ENCODE results near the gene HEMK1. TPM values are rescaled to one million over a fixed set of nuclear protein-coding genes. Genes with fewer than 3 reads are reported as not detected.

Gene HEMK1
- total RNA-seq, 1 donor = 8.7 TPM

DNA sequence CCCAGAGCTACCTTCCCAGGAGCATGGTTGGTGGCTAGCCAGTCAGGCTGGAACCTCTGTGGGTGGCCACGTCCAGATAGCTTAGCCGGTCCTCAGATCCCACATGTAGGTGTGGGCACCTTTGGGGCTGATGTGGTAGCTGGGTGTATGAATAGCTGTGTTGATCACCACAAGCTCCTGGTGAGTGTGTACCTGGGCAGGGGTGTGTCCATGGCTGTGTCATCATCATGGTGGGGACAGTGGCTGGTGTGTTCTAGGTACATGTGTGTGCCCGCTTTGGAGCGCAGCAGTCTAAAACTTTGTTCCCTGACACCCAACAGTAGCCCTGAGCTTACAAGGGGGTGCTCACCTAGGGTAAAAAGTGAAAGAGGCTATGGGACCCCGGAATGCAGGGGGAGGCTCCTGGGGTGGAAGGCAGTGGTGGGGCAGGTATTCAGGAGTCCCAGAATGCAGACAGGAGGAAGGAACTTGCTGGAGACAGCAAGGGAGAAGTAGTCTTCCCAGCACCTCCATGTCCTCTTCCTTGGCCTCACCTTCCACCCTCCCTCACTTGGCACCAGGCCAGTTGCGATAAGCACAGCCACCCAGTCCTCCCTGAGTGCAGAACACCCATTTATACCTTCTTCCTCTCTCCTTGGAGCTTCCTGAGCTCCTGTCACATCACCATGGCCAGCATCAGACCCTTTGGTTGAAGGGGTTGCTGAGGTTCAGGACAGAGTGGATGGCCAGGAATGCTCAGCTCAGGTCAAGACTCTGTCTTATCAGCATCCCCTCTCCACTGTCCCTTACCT, 41.1 kb downstream of the HEMK1 start:
- peak overlapping the region; percentile 86 for H3K4me2 ChIP-seq (ENCODE audit: insufficient read depth, low read length)
- no peak overlapping the region for H2AFZ ChIP-seq (ENCODE audit: low read length)
- TF ChIP-seq, protein P1, sequence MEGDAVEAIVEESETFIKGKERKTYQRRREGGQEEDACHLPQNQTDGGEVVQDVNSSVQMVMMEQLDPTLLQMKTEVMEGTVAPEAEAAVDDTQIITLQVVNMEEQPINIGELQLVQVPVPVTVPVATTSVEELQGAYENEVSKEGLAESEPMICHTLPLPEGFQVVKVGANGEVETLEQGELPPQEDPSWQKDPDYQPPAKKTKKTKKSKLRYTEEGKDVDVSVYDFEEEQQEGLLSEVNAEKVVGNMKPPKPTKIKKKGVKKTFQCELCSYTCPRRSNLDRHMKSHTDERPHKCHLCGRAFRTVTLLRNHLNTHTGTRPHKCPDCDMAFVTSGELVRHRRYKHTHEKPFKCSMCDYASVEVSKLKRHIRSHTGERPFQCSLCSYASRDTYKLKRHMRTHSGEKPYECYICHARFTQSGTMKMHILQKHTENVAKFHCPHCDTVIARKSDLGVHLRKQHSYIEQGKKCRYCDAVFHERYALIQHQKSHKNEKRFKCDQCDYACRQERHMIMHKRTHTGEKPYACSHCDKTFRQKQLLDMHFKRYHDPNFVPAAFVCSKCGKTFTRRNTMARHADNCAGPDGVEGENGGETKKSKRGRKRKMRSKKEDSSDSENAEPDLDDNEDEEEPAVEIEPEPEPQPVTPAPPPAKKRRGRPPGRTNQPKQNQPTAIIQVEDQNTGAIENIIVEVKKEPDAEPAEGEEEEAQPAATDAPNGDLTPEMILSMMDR (IDR thresholded peaks at IDR 0.05; ENCODE audit: extremely low read depth, low read depth, low read length) = no peak
- H3K27me3 ChIP-seq (ENCODE audit: insufficient read depth, low read length) = no peaks in the 10 kb centered on the region
- no peaks in the 10 kb centered on the region for H3K79me2 ChIP-seq (ENCODE audit: insufficient read depth, low read length)
- DNase-seq (ENCODE audit: insufficient read length, low spot score, missing footprints) = peak; percentile 42
- no peaks in the 10 kb centered on the region for H4K20me1 ChIP-seq (ENCODE audit: insufficient read depth, low read length)
- H3K36me3 ChIP-seq (ENCODE audit: insufficient read depth, low read length) = peaks cover 9% of the 10 kb centered on the region
- H3K4me3 ChIP-seq (ENCODE audit: insufficient read depth, low read length) = peak overlapping the region; percentile 79
- H3K27ac ChIP-seq (ENCODE audit: low read depth, low read length) = no peak overlapping the region
- H3K9me3 ChIP-seq (ENCODE audit: low read depth, low read length) = no peaks in the 10 kb centered on the region
- peaks cover 15% of the 10 kb centered on the region for H3K4me1 ChIP-seq (ENCODE audit: insufficient read depth, low read length)

DNA sequence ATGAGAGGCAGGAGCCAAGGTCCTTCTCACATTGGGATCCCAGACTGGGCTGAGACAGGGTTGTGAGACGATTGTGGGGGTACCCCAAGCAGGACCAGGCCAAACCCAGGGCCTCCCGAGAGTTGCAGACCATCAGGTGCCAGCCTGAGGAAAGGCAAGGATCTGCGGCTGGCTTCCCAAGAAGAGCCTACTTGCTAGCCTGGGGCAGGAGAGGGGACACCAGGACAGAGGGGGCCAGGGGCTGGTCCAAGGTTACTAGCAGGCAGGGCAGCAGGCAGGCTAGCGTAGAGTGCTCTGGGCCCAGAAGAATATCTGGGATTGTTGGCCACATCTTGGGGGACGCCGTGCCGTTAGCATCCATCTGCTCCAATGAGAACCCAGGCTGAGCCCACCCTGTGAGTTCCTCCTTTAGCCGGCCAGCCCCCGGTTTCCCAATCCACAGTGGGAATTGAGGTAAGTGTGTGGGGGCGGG, 41.7 kb downstream of the HEMK1 start:
- Histone ChIP-seq H3K4me3 (ENCODE audit: insufficient read depth, low read length) (peak overlapping the region; percentile 79), H3K4me2 (ENCODE audit: insufficient read depth, low read length) (peak overlapping the region; percentile 86), H2AFZ (ENCODE audit: low read length) (peak overlapping the region; percentile 83), H3K27me3 (ENCODE audit: insufficient read depth, low read length) (no peaks in the 10 kb centered on the region), H3K36me3 (ENCODE audit: insufficient read depth, low read length) (peaks cover 9% of the 10 kb centered on the region), H3K9me3 (ENCODE audit: low read depth, low read length) (no peaks in the 10 kb centered on the region), H4K20me1 (ENCODE audit: insufficient read depth, low read length) (no peaks in the 10 kb centered on the region), H3K4me1 (ENCODE audit: insufficient read depth, low read length) (peaks cover 17% of the 10 kb centered on the region), H3K79me2 (ENCODE audit: insufficient read depth, low read length) (no peaks in the 10 kb centered on the region), H3K27ac (ENCODE audit: low read depth, low read length) (peak overlapping the region; percentile 36)
- TF ChIP-seq, protein P1 (IDR thresholded peaks at IDR 0.05; ENCODE audit: extremely low read depth, low read depth, low read length) = no peak
- no peak for DNase-seq (ENCODE audit: insufficient read length, low spot score, missing footprints)

DNA sequence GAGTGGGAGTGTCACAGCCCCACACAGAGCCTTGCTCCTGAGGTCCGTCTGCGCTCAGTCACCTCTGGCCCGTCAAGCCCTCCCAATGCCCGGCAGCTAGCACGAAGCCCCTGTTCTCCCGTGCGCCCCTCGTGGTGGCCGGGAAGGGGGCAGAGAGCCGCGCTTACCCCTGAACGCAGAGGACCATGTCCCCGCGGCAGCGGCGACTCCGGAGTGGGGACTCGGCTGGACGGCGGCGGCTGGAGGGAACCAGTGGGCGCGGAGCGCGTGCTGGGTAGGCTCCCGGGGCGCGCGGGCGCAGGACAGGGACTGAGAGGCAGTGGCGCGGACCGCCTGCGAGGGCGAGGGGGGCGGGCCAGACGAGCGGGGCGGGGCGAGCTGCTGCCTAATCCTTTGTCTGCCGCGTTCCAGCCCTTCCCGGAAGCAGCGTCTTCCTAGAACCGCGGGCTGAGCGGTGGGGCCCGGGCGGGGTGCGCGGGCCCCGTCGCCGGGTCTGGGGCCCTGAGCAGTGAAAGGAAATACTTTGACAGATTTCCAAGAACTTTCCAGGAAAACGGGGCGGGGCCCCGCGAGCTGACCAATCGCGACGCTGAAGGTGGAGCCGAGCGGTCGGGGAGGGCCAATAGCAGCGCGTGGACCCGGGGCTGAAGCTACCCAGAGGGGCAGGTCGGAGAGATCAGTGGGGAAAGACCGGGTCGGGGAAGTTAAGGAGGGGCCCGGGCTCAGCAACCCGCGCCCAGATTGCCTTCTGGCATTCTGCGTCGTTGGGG, 42.3 kb downstream of the HEMK1 start, which contains the start of gene CISH:
Gene CISH, minus strand, starts transcription at position 311 of the 770 bp plus-strand sequence. Its CDS starts 124 bp downstream, at position 187.
- H3K27ac ChIP-seq (ENCODE audit: low read depth, low read length) = peak within 1 kb of the TSS; percentile 36

More for the DNA sequence above, 42.3 kb downstream of the HEMK1 start, which contains the start of gene CISH:
- Histone ChIP-seq H3K79me2 (ENCODE audit: insufficient read depth, low read length) (no peaks in the 10 kb centered on the region), H2AFZ (ENCODE audit: low read length) (peak within 1 kb of the TSS; percentile 88), H3K36me3 (ENCODE audit: insufficient read depth, low read length) (peaks cover 8% of the 10 kb centered on the region), H4K20me1 (ENCODE audit: insufficient read depth, low read length) (no peaks in the 10 kb centered on the region), H3K4me2 (ENCODE audit: insufficient read depth, low read length) (peak within 1 kb of the TSS; percentile 86), H3K9me3 (ENCODE audit: low read depth, low read length) (no peaks in the 10 kb centered on the region), H3K4me1 (ENCODE audit: insufficient read depth, low read length) (peaks cover 23% of the 10 kb centered on the region), H3K4me3 (ENCODE audit: insufficient read depth, low read length) (peak within 1 kb of the TSS; percentile 79), H3K27me3 (ENCODE audit: insufficient read depth, low read length) (no peaks in the 10 kb centered on the region)
- DNase-seq (ENCODE audit: insufficient read length, low spot score, missing footprints) = peak; percentile 99
- TF ChIP-seq, protein P1 (IDR thresholded peaks at IDR 0.05; ENCODE audit: extremely low read depth, low read depth, low read length) = peak; percentile 26

All from osteoblast (primary cell).